ENCODE results near the gene PLA2G2D.

- TF ChIP-seq, protein P1, sequence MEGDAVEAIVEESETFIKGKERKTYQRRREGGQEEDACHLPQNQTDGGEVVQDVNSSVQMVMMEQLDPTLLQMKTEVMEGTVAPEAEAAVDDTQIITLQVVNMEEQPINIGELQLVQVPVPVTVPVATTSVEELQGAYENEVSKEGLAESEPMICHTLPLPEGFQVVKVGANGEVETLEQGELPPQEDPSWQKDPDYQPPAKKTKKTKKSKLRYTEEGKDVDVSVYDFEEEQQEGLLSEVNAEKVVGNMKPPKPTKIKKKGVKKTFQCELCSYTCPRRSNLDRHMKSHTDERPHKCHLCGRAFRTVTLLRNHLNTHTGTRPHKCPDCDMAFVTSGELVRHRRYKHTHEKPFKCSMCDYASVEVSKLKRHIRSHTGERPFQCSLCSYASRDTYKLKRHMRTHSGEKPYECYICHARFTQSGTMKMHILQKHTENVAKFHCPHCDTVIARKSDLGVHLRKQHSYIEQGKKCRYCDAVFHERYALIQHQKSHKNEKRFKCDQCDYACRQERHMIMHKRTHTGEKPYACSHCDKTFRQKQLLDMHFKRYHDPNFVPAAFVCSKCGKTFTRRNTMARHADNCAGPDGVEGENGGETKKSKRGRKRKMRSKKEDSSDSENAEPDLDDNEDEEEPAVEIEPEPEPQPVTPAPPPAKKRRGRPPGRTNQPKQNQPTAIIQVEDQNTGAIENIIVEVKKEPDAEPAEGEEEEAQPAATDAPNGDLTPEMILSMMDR (IDR thresholded peaks at IDR 0.05): no peak
- TF ChIP-seq POLR2A (IDR thresholded peaks at IDR 0.05) (no peak), EP300 (IDR thresholded peaks at IDR 0.05) (no peak), POLR2AphosphoS5 (IDR thresholded peaks at IDR 0.05) (no peak)
Measured at GRCh38 chr1:20115479-20115878, 3.9 kb downstream of the PLA2G2D start.
